ENCODE measurements around the gene BLCAP. TPM values are rescaled to one million over a fixed set of nuclear protein-coding genes. Genes with fewer than 3 reads are reported as not detected.

Gene BLCAP
- total and polyA plus RNA-seq, 9 donors: 27.7 to 147 (median 62.0) TPM

DNA sequence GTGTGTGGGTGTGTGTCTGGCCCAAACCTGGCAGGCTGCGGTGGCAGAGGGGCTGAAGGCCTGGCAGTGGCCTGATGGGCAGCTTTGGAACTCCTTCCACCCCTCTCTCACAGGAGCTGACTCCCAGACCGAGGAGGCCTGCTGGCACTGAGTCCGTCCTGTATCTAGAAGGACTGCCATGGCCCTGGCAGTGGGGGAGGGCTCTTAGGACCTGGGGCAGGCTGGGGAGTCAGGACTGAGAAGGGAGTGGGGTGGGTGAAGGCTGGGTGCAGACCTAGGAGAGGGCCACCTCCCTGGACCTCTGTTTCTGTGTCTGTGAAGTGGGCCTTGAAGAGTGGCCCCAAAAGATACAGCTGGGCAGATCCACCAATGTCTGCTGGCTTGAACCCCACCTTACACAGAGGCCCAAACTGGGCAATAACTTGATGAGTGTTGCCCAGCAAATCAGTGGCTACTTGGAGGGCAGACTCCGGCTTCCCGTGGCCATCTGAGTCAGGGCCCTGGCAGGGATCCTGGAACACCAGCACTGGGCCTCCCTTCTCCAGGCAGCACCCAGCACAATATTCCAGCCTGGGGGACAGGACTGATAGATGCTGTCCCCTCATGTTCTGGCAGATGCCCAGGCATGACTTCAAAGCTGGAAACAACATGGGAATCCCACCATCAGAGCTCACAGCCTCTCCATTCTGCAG is 46.7 kb upstream of the BLCAP start:
- no peak for DNase-seq
- Histone ChIP-seq H3K27me3 (no peaks in the 10 kb centered on the region), H3K4me3 (no peak overlapping the region), H3K4me1 (ENCODE audit: insufficient read depth) (no peaks in the 10 kb centered on the region), H3K36me3 (no peaks in the 10 kb centered on the region), H3K27ac (no peak overlapping the region), H3K9me3 (no peaks in the 10 kb centered on the region)
- TF ChIP-seq EP300 (IDR thresholded peaks at IDR 0.05) (no peak), POLR2A (IDR thresholded peaks at IDR 0.05) (no peak)
- TF ChIP-seq, protein P1, sequence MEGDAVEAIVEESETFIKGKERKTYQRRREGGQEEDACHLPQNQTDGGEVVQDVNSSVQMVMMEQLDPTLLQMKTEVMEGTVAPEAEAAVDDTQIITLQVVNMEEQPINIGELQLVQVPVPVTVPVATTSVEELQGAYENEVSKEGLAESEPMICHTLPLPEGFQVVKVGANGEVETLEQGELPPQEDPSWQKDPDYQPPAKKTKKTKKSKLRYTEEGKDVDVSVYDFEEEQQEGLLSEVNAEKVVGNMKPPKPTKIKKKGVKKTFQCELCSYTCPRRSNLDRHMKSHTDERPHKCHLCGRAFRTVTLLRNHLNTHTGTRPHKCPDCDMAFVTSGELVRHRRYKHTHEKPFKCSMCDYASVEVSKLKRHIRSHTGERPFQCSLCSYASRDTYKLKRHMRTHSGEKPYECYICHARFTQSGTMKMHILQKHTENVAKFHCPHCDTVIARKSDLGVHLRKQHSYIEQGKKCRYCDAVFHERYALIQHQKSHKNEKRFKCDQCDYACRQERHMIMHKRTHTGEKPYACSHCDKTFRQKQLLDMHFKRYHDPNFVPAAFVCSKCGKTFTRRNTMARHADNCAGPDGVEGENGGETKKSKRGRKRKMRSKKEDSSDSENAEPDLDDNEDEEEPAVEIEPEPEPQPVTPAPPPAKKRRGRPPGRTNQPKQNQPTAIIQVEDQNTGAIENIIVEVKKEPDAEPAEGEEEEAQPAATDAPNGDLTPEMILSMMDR (IDR thresholded peaks at IDR 0.05): no peak
- intact Hi-C loops (cut with DNase I): loop anchor here in 1 of 4 donors (10.0 kb wide), 1 partner anchor 760 kb away; no protein-coding TSS in a partner anchor
- 77 to 84% (median 78%) methylated on average over 5 of the region's 5 CpGs for WGBS, 3 donors

DNA sequence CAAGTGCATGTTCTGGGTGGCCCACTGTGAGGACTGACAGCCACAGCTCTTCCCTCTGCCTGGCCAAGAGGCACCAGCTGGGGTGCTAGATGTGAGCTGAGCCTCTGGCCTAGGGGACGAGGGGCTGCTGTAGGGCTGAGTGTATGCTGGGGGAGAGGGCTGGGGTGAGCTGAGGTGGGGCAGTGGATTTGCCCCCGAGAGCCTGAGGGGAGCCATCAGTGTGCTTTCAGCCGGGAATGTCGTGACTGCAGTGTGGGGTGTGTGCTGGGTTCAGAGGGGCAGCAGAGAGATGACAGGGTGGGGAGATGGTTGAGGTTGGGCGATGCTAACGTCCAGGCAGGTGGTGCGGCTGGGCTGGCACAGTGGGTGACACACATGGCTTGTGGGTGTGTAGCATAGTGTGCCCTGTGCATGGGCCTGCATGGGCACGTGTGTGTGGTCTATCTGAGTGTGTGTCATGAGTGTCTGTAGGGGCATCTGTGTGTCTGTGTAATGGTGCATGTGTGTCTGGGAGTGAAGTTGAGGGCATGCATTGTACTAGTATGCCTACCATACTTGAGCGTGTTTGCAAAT is 46.0 kb upstream of the BLCAP start:
- intact Hi-C loops (cut with DNase I): loop anchor here in 1 of 4 donors (10.0 kb wide), 1 partner anchor 761 kb away; no protein-coding TSS in a partner anchor
- H3K36me3 ChIP-seq: no peaks in the 10 kb centered on the region
- H3K27ac ChIP-seq: no peak overlapping the region
- TF ChIP-seq POLR2A (IDR thresholded peaks at IDR 0.05) (no peak), EP300 (IDR thresholded peaks at IDR 0.05) (no peak)
- TF ChIP-seq, protein P1 (IDR thresholded peaks at IDR 0.05): no peak
- WGBS, 3 donors: 75 to 88% (median 76%) methylated on average over 9 of the region's 9 CpGs
- H3K27me3 ChIP-seq: no peaks in the 10 kb centered on the region
- no peaks in the 10 kb centered on the region for H3K9me3 ChIP-seq
- H3K4me1 ChIP-seq (ENCODE audit: insufficient read depth): no peaks in the 10 kb centered on the region
- H3K4me3 ChIP-seq: no peak overlapping the region
- no peak for DNase-seq

DNA sequence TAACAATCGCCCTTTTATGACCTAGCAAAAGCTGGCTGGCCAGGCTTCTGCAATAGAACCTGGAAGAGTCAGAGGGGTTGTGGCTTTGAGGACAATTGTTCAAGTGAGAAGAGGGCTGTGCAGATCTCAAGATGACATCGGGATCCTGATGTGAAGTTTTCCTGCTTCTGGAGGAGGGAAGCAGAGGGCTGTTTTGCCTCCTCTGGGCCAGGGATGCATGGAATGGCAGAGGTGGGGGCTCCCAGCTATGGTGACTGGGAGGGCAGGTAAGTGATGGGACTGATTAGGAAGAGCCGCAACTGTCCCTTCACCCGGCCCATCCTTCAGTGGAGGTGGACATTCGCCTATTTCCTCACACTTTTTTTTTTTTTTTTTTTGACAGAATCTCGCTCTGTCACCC is 43.4 kb upstream of the BLCAP start:
- intact Hi-C loops (cut with DNase I): loop anchor here in 1 of 4 donors (10.0 kb wide), 1 partner anchor 764 kb away; no protein-coding TSS in a partner anchor
- Histone ChIP-seq H3K36me3 (no peaks in the 10 kb centered on the region), H3K27ac (no peak overlapping the region), H3K9me3 (no peaks in the 10 kb centered on the region), H3K27me3 (no peaks in the 10 kb centered on the region), H3K4me3 (no peak overlapping the region), H3K4me1 (ENCODE audit: insufficient read depth) (no peaks in the 10 kb centered on the region)
- WGBS, 3 donors: 72 to 78% (median 73%) methylated on average over 6 of the region's 6 CpGs
- no peak for TF ChIP-seq EP300 (IDR thresholded peaks at IDR 0.05)
- TF ChIP-seq POLR2A (IDR thresholded peaks at IDR 0.05): no peak
- TF ChIP-seq, protein P1 (IDR thresholded peaks at IDR 0.05): no peak
- no peak for DNase-seq

DNA sequence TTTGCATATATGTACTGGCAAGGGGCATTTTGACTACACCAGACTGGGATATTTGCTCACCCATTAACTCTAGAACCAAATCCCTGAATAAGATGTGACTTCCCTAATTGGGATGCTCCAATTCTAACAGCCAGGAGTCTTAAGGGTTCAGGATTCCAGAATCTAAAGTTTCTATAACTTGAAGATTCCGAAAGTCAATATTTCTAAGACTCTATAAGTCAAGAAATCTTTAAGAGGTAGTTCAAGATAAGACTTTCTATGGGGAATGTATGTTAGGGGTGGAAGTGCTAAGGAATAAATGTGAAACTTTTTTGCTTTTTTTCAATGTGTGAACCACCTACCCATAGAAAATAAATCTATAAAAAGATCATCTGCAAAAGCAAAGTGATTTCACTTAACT is 42.7 kb upstream of the BLCAP start:
- TF ChIP-seq EP300 (IDR thresholded peaks at IDR 0.05) (no peak), POLR2A (IDR thresholded peaks at IDR 0.05) (no peak)
- TF ChIP-seq, protein P1 (IDR thresholded peaks at IDR 0.05): no peak
- 91 to 95% (median 91%) methylated on average over 1 of the region's 1 CpG for WGBS, 3 donors
- H3K9me3 ChIP-seq: no peaks in the 10 kb centered on the region
- DNase-seq: no peak
- no peaks in the 10 kb centered on the region for H3K4me1 ChIP-seq (ENCODE audit: insufficient read depth)
- H3K4me3 ChIP-seq: no peak overlapping the region
- no peaks in the 10 kb centered on the region for H3K36me3 ChIP-seq
- H3K27ac ChIP-seq: no peak overlapping the region
- no peaks in the 10 kb centered on the region for H3K27me3 ChIP-seq
- intact Hi-C loops (cut with DNase I): loop anchor here in 1 of 4 donors (10.0 kb wide), 1 partner anchor 764 kb away; no protein-coding TSS in a partner anchor
